Keratinocyte (primary cell): Measurements from ENCODE around the gene SERTAD4. TPM values are rescaled to one million over a fixed set of nuclear protein-coding genes. Genes with fewer than 3 reads are reported as not detected.

ENCODE experiments used
- DNase-seq: peaks from one replicate; pipeline ENCODE4 v3.0.0-alpha.2; 2011; ENCODE audit warnings: low read depth, missing footprints, low spot score
- FAIRE-seq: peaks from 2 replicates; lab custom pipeline; 2011; peaks lifted over from hg19 to GRCh38; lab: Jason Lieb, UNC
- H2AFZ ChIP-seq: 2 replicates; pipeline ENCODE4 v1.6.0; 2012; ENCODE audit warnings: low read length, control low read depth, inconsistent platforms; ENCODE audit not compliant: control insufficient read depth
- H3K27ac ChIP-seq: 2 replicates; pipeline ENCODE4 v1.5.1; 2011; ENCODE audit warnings: low read length; ENCODE audit not compliant: control insufficient read depth, insufficient read depth
- H3K27me3 ChIP-seq: 3 replicates; pipeline ENCODE4 v1.6.0; 2011; ENCODE audit warnings: low read length; ENCODE audit not compliant: control insufficient read depth, insufficient read depth; ENCODE audit errors: extremely low read depth
- H3K36me3 ChIP-seq, 2 experiments: 2 replicates in 1 of 2; 3 replicates in 1 of 2; pipeline ENCODE4 v1.5.1; 2011; ENCODE audit warnings: low read length in 2 of 2, mild to moderate bottlenecking in 1 of 2; ENCODE audit not compliant: control insufficient read depth in 2 of 2, insufficient read depth in 2 of 2; ENCODE audit errors: extremely low read depth in 1 of 2
- H3K4me1 ChIP-seq: 3 replicates; pipeline ENCODE4 v1.5.1; 2011; ENCODE audit warnings: low read length; ENCODE audit not compliant: control insufficient read depth, insufficient read depth; ENCODE audit errors: extremely low read depth
- H3K4me2 ChIP-seq: 3 replicates; pipeline ENCODE4 v1.6.0; 2011; ENCODE audit warnings: low read depth, low read length; ENCODE audit not compliant: control insufficient read depth, insufficient read depth; ENCODE audit errors: extremely low read depth
- H3K4me3 ChIP-seq, 3 experiments: fragments of 200-600 bp in 1 of 3; sonication (generic) in 1 of 3; 2 replicates in 2 of 3; 3 replicates in 1 of 3; pipeline ENCODE4 v1.5.1; 2011 to 2016; ENCODE audit warnings: low read length in 3 of 3, mild to moderate bottlenecking in 3 of 3, control low read depth in 2 of 3, inconsistent platforms in 1 of 3, low read depth in 1 of 3, mixed read lengths in 1 of 3, mixed run types in 1 of 3, moderate library complexity in 1 of 3; ENCODE audit not compliant: control insufficient read depth in 2 of 3, insufficient read depth in 2 of 3; ENCODE audit errors: extremely low read depth in 1 of 3
- H3K79me2 ChIP-seq: 2 replicates; pipeline ENCODE4 v1.6.0; 2012; ENCODE audit warnings: low read length; ENCODE audit not compliant: control insufficient read depth, insufficient read depth
- H3K9ac ChIP-seq: 3 replicates; pipeline ENCODE4 v1.6.0; 2011; ENCODE audit warnings: low read length; ENCODE audit not compliant: control insufficient read depth, insufficient read depth; ENCODE audit errors: extremely low read depth
- H3K9me1 ChIP-seq: 3 replicates; pipeline ENCODE4 v1.6.0; 2011; ENCODE audit warnings: low read length; ENCODE audit not compliant: control insufficient read depth, insufficient read depth; ENCODE audit errors: extremely low read depth
- H3K9me3 ChIP-seq: 2 replicates; pipeline ENCODE4 v1.5.1; 2012; ENCODE audit warnings: low read depth, low read length; ENCODE audit not compliant: control insufficient read depth
- H4K20me1 ChIP-seq: 3 replicates; pipeline ENCODE4 v1.6.0; 2011; ENCODE audit warnings: low read length; ENCODE audit not compliant: control insufficient read depth, insufficient read depth; ENCODE audit errors: extremely low read depth
- EZH2 ChIP-seq: IDR thresholded peaks from one replicate; pipeline ENCODE4 v1.6.1; 2012; ENCODE audit warnings: inconsistent platforms, mild to moderate bottlenecking, low read length, moderate library complexity
- dilution Hi-C: fragments of 300-500 bp; cut with MboI; formaldehyde crosslinking; loops from one replicate; pipeline ENCODE4 v1.7.0; 2020; ENCODE audit warnings: low sequenced_read_pairs; ENCODE audit not compliant: extremely low pct_ligation_motif_present
- polyA plus RNA-seq, 5 experiments: library from polyadenylated mRNA; depleted of rRNA in 3 of 5; stranded (reverse) in 3 of 5; stranded (forward) in 1 of 5; unstranded in 1 of 5; fragments of >200 nt; gene quantifications; 1 replicate in 1 of 5; 2 replicates in 3 of 5; 3 replicates in 1 of 5; pipeline versions ENCODE4 v1.2.1 to v1.2.3, GENCODE V29; 2011 to 2012; ENCODE audit warnings: missing spikeins in 2 of 5, low read depth in 1 of 5, low replicate concordance in 1 of 5
- TF ChIP-seq, protein P1 (sequence below), 3 experiments: IDR thresholded peaks in 1 of 3; conservative IDR thresholded peaks in 1 of 3; optimal IDR thresholded peaks in 1 of 3; 2 replicates in 2 of 3; 3 replicates in 1 of 3; pipeline versions ENCODE3 to v1.5.1; 2011; ENCODE audit warnings: low read length in 3 of 3, mild to moderate bottlenecking in 3 of 3, moderate library complexity in 2 of 3, control low read depth in 1 of 3, inconsistent platforms in 1 of 3; ENCODE audit not compliant: insufficient read depth in 2 of 3; ENCODE audit errors: extremely low read depth in 1 of 3

Gene SERTAD4
- polyA plus RNA-seq, 1 donor (not counting 4 experiments of a cell fraction or from before 2014, with no cell fraction given), result 3.4 TPM

DNA sequence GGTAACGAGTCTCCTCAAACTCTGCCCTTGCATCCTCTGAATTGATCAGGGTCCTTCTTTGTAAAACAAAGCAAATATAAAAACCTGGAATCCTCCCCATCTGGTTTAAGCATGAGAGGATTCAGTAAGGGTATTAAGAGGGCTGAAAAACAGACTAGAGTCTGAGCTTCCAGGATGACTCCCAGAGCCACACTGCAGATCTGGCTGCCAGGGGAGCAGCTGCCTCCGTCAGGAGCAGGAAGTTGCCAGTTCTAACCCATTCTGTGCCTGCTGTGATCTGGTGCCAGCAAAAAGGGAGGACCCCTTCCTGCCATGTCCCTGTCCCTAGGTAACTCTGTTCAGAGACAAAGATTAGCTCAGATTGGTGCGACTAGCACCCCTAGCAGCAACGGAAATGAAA, 27.5 kb downstream of the SERTAD4 start:
- Histone ChIP-seq H3K9me1 (no peaks in the 10 kb centered on the region), H3K4me3 (no peak overlapping the region), H4K20me1 (no peaks in the 10 kb centered on the region), H3K27ac (no peak overlapping the region), H3K4me2 (no peak overlapping the region), H3K36me3 (no peaks in the 10 kb centered on the region), H3K27me3 (no peaks in the 10 kb centered on the region), H2AFZ (no peak overlapping the region), H3K79me2 (no peaks in the 10 kb centered on the region), H3K9me3 (no peaks in the 10 kb centered on the region), H3K4me1 (peaks cover 24% of the 10 kb centered on the region), H3K9ac (no peak overlapping the region)
- DNase-seq, result no peak
- TF ChIP-seq, protein P1, sequence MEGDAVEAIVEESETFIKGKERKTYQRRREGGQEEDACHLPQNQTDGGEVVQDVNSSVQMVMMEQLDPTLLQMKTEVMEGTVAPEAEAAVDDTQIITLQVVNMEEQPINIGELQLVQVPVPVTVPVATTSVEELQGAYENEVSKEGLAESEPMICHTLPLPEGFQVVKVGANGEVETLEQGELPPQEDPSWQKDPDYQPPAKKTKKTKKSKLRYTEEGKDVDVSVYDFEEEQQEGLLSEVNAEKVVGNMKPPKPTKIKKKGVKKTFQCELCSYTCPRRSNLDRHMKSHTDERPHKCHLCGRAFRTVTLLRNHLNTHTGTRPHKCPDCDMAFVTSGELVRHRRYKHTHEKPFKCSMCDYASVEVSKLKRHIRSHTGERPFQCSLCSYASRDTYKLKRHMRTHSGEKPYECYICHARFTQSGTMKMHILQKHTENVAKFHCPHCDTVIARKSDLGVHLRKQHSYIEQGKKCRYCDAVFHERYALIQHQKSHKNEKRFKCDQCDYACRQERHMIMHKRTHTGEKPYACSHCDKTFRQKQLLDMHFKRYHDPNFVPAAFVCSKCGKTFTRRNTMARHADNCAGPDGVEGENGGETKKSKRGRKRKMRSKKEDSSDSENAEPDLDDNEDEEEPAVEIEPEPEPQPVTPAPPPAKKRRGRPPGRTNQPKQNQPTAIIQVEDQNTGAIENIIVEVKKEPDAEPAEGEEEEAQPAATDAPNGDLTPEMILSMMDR (optimal IDR thresholded peaks at IDR 0.05 in 1 of 3, IDR thresholded peaks at IDR 0.05 in 1 of 3, conservative IDR thresholded peaks at IDR 0.05 in 1 of 3; ENCODE audit: extremely low read depth in 1 of 3, insufficient read depth in 2 of 3, low read length in 3 of 3), result no peak
- no peak for TF ChIP-seq EZH2
- no peak for FAIRE-seq
- dilution Hi-C loops, result no loop called here

DNA sequence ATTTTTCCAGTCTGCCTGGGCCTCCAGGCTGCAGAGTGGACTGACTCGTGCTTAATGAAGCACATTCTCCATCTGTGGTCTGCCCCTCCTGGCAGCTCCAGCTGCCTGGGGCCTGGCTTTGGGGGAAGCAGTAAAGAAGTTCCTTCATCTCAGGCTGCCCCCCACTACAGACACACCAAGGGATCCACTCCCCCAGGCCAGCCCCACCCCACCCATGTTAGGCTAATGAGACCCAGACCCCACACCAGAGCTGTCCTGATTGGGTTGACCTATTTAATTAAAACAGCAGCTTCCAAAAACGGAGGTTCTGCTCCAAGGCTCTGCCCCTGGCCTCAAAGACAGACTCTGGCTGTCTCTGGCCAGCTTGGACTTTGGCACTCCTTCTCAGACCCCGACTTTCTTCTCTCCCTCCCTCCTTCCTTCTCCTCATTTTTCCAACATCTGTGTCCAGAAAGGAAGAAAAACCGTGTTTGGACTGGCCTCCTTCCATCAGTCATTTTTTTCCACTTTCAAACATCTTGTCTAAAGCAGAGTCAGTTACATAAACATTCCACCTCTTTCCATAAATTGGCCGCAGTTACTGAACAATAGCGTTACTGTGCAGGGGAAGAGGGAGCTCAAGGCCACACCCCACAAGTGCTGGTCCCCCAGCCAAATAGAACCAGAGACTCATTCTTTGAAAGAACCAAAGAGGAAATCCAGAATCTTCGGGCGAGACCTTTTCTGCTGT, 29.7 kb downstream of the SERTAD4 start:
- no peaks in the 10 kb centered on the region for H3K36me3 ChIP-seq
- no peaks in the 10 kb centered on the region for H3K9me1 ChIP-seq
- H3K4me3 ChIP-seq, result no peak overlapping the region
- H4K20me1 ChIP-seq, result no peaks in the 10 kb centered on the region
- no peak overlapping the region for H3K4me2 ChIP-seq
- DNase-seq (no peak), FAIRE-seq (peak; percentile 72)
- no peak overlapping the region for H3K9ac ChIP-seq
- dilution Hi-C loops, result no loop called here
- H3K27me3 ChIP-seq, result no peaks in the 10 kb centered on the region
- H3K9me3 ChIP-seq, result no peaks in the 10 kb centered on the region
- no peaks in the 10 kb centered on the region for H3K79me2 ChIP-seq
- H3K27ac ChIP-seq, result no peak overlapping the region
- H2AFZ ChIP-seq, result peak overlapping the region; percentile 7
- H3K4me1 ChIP-seq, result peaks cover 20% of the 10 kb centered on the region
- no peak for TF ChIP-seq EZH2
- TF ChIP-seq, protein P1 (optimal IDR thresholded peaks at IDR 0.05 in 1 of 3, IDR thresholded peaks at IDR 0.05 in 1 of 3, conservative IDR thresholded peaks at IDR 0.05 in 1 of 3; ENCODE audit: extremely low read depth in 1 of 3, insufficient read depth in 2 of 3, low read length in 3 of 3), result no peak
